IPS DF 6.9 (cell line): ENCODE measurements around the gene LRRC43.

Experiments used
- DNase-seq: peaks from one replicate; pipeline ENCODE4 v3.0.0-alpha.2; 2013; ENCODE audit warnings: low read depth, low spot score
- H3K27ac ChIP-seq: one replicate; pipeline ENCODE4 v1.5.1; 2013; ENCODE audit warnings: low read length, control low read depth
- H3K27me3 ChIP-seq: 2 replicates; pipeline ENCODE4 v1.6.1; 2013; ENCODE audit warnings: mild to moderate bottlenecking, low read length; ENCODE audit not compliant: control insufficient read depth, insufficient read depth
- H3K36me3 ChIP-seq: 2 replicates; pipeline ENCODE4 v1.6.1; 2013; ENCODE audit warnings: low read length; ENCODE audit not compliant: control insufficient read depth, insufficient read depth
- H3K4me1 ChIP-seq: 2 replicates; pipeline ENCODE4 v1.6.1; 2013; ENCODE audit warnings: low read length; ENCODE audit not compliant: control insufficient read depth, insufficient read depth
- H3K4me3 ChIP-seq: 2 replicates; pipeline ENCODE4 v1.5.1; 2013; ENCODE audit warnings: mild to moderate bottlenecking, low read length
- H3K9me3 ChIP-seq: 2 replicates; pipeline ENCODE4 v1.6.1; 2013; ENCODE audit warnings: low read length, inconsistent platforms; ENCODE audit not compliant: control insufficient read depth, insufficient read depth
- WGBS: extraction: QIAGEN DNeasy Blood & Tissue Kit; methylation state at CpG from one replicate; pipeline ENCODE4 v1.1.7; 2013; ENCODE audit warnings: mixed read lengths, missing lambda C conversion rate; ENCODE audit not compliant: insufficient read length, insufficient coverage; 5-methylcytosine and 5-hydroxymethylcytosine counted together

LRRC43 gene

GRCh38 chr12:122245553-122245952 lies 62.6 kb downstream of the LRRC43 start:
- no peaks in the 10 kb centered on the region for H3K9me3 ChIP-seq
- no peaks in the 10 kb centered on the region for H3K36me3 ChIP-seq
- no CpG with 5 or more reads among the region's 1 CpG for WGBS
- H3K27me3 ChIP-seq, result no peaks in the 10 kb centered on the region
- H3K27ac ChIP-seq, result no peak overlapping the region
- no peak for DNase-seq
- no peak overlapping the region for H3K4me3 ChIP-seq
- no peaks in the 10 kb centered on the region for H3K4me1 ChIP-seq

- WGBS, result no CpG with 5 or more reads among the region's 6 CpGs
- H3K4me1 ChIP-seq, result no peaks in the 10 kb centered on the region
- no peak for DNase-seq
- H3K27me3 ChIP-seq, result no peaks in the 10 kb centered on the region
- H3K9me3 ChIP-seq, result no peaks in the 10 kb centered on the region
- H3K4me3 ChIP-seq, result no peak overlapping the region
- H3K36me3 ChIP-seq, result no peaks in the 10 kb centered on the region
- H3K27ac ChIP-seq, result no peak overlapping the region
These were observed 67.1 kb downstream of the LRRC43 start for GRCh38 chr12:122250047-122250446.

- DNase-seq, result no peak
- Histone ChIP-seq H3K27ac (no peak overlapping the region), H3K9me3 (no peaks in the 10 kb centered on the region), H3K4me3 (no peak overlapping the region), H3K36me3 (no peaks in the 10 kb centered on the region), H3K4me1 (no peaks in the 10 kb centered on the region), H3K27me3 (no peaks in the 10 kb centered on the region)
- WGBS, result no CpG with 5 or more reads among the region's 8 CpGs
These were observed 67.6 kb downstream of the LRRC43 start for GRCh38 chr12:122250536-122250935.
